CD14-positive monocyte (primary cell): Measurements from ENCODE around the gene NR2E1. TPM values are rescaled to one million over a fixed set of nuclear protein-coding genes. Genes with fewer than 3 reads are reported as not detected.
A peak's percentile ranks its signal among the peaks of the same experiment; 100 is the strongest.

Experiments used
- DNase-seq, 3 donors: peaks; one replicate each; pipeline ENCODE4 v3.0.0-alpha.2; 2011 to 2022
- H2AFZ ChIP-seq: 2 replicates; pipeline ENCODE4 v1.6.0; 2012; ENCODE audit warnings: mild to moderate bottlenecking, low read depth, low read length, inconsistent platforms; ENCODE audit not compliant: insufficient read depth, poor library complexity, severe bottlenecking
- H3K27ac ChIP-seq, 2 donors: 1 replicate in 1 of 2; 2 replicates in 1 of 2; pipeline ENCODE4 v1.5.1; 2012 to 2013; ENCODE audit warnings: low read length in 2 of 2, control low read depth in 1 of 2, inconsistent platforms in 1 of 2, low read depth in 1 of 2, mild to moderate bottlenecking in 1 of 2
- H3K27me3 ChIP-seq, 2 donors: one replicate each; pipeline versions ENCODE4 v1.6.0 to v1.6.1; 2011 to 2013; ENCODE audit warnings: low read length in 2 of 2; ENCODE audit not compliant: control insufficient read depth in 2 of 2, insufficient read depth in 2 of 2
- H3K36me3 ChIP-seq, 2 donors: replicated peaks in 1 of 2; 1 replicate in 1 of 2; 2 replicates in 1 of 2; pipeline versions ENCODE4 v1.5.1 to v1.6.1; 2012 to 2013; ENCODE audit warnings: low read length in 2 of 2, control low read depth in 1 of 2, inconsistent platforms in 1 of 2, mild to moderate bottlenecking in 1 of 2; ENCODE audit not compliant: insufficient read depth in 2 of 2, control insufficient read depth in 1 of 2
- H3K4me1 ChIP-seq, 2 donors: 1 replicate in 1 of 2; 2 replicates in 1 of 2; pipeline versions ENCODE4 v1.5.1 to v1.6.1; 2012 to 2013; ENCODE audit warnings: low read length in 2 of 2, control low read depth in 1 of 2, inconsistent platforms in 1 of 2, mild to moderate bottlenecking in 1 of 2, moderate library complexity in 1 of 2; ENCODE audit not compliant: insufficient read depth in 2 of 2, control insufficient read depth in 1 of 2
- H3K4me2 ChIP-seq: replicated peaks from 2 replicates; pipeline ENCODE3; 2012; ENCODE audit warnings: low read length, moderate library complexity, mild to moderate bottlenecking; ENCODE audit not compliant: poor library complexity, severe bottlenecking; ENCODE audit errors: extremely low read depth
- H3K4me3 ChIP-seq, 3 experiments: fragments of 200-600 bp in 1 of 3; sonication (generic) in 1 of 3; replicated peaks in 1 of 3; 1 replicate in 2 of 3; 2 replicates in 1 of 3; pipeline ENCODE4 v1.5.1; 2011 to 2013; ENCODE audit warnings: low read length in 3 of 3, mild to moderate bottlenecking in 3 of 3, control low read depth in 2 of 3, low read depth in 2 of 3, inconsistent platforms in 1 of 3, moderate library complexity in 1 of 3
- H3K79me2 ChIP-seq: 2 replicates; pipeline ENCODE4 v1.6.0; 2012; ENCODE audit warnings: mild to moderate bottlenecking, control low read depth, inconsistent platforms, low read length, moderate library complexity; ENCODE audit not compliant: insufficient read depth
- H3K9ac ChIP-seq: 2 replicates; pipeline ENCODE4 v1.6.0; 2017; ENCODE audit warnings: low read length, mild to moderate bottlenecking; ENCODE audit not compliant: insufficient read depth, poor library complexity, severe bottlenecking
- H3K9me3 ChIP-seq, 2 donors: replicated peaks in 1 of 2; 1 replicate in 1 of 2; 2 replicates in 1 of 2; pipeline versions ENCODE4 v1.5.1 to v1.6.1; 2012 to 2013; ENCODE audit warnings: low read length in 2 of 2, control low read depth in 1 of 2; ENCODE audit not compliant: control insufficient read depth in 1 of 2, insufficient read depth in 1 of 2
- H4K20me1 ChIP-seq: 2 replicates; pipeline ENCODE4 v1.6.0; 2012; ENCODE audit warnings: mild to moderate bottlenecking, low read length, control low read depth, moderate library complexity; ENCODE audit not compliant: insufficient read depth
- H3K27ac Mint-ChIP-seq, 7 donors: one replicate each; pipeline ENCODE4 v1.8.0; 2020; ENCODE audit warnings: mild to moderate bottlenecking in 7 of 7, mixed read lengths in 7 of 7, moderate library complexity in 6 of 7, inconsistent platforms in 2 of 7
- H3K27me3 Mint-ChIP-seq, 3 donors: one replicate each; pipeline ENCODE4 v1.8.0; 2021 to 2022; ENCODE audit warnings: low read depth in 3 of 3, mild to moderate bottlenecking in 3 of 3, mixed read lengths in 3 of 3, moderate library complexity in 3 of 3, inconsistent platforms in 1 of 3
- H3K36me3 Mint-ChIP-seq, 2 donors: one replicate each; pipeline ENCODE4 v1.8.0; 2020; ENCODE audit warnings: mixed read lengths in 2 of 2, inconsistent platforms in 1 of 2, mild to moderate bottlenecking in 1 of 2
- H3K4me1 Mint-ChIP-seq: one replicate; pipeline ENCODE4 v1.8.0; 2020; ENCODE audit warnings: mild to moderate bottlenecking, mixed read lengths
- H3K4me3 Mint-ChIP-seq, 2 donors: one replicate each; pipeline ENCODE4 v1.8.0; 2020; ENCODE audit warnings: mild to moderate bottlenecking in 2 of 2, mixed read lengths in 2 of 2, moderate library complexity in 1 of 2
- H3K9me3 Mint-ChIP-seq, 7 donors: one replicate each; pipeline ENCODE4 v1.8.0; 2020 to 2022; ENCODE audit warnings: mixed read lengths in 7 of 7, mild to moderate bottlenecking in 6 of 7, moderate library complexity in 6 of 7, inconsistent platforms in 2 of 7
- CTCF ChIP-seq: fragments of 200-600 bp; IDR thresholded peaks from one replicate; pipeline ENCODE4 v1.8.0; 2022; ENCODE audit warnings: antibody characterized with exemption, mild to moderate bottlenecking
- WGBS: methylation state at CpG from one replicate; pipeline ENCODE4 v1.1.5; 2013; ENCODE audit warnings: missing lambda C conversion rate; ENCODE audit not compliant: insufficient coverage; 5-methylcytosine and 5-hydroxymethylcytosine counted together
- intact Hi-C, 2 donors: fragments of 100-400 bp; cut with micrococcal nuclease; formaldehyde crosslinking; loops; one replicate each; pipeline versions ENCODE4 v1.15.0 to v1.15.1; 2023
- polyA plus RNA-seq, 3 donors: library from polyadenylated mRNA; depleted of rRNA in 1 of 3; unstranded in 2 of 3; stranded (reverse) in 1 of 3; fragments of 300-500 nt in 2 of 3; fragments of >200 nt in 1 of 3; fragmentation: Illumina TruSeq in 2 of 3; gene quantifications; 1 replicate in 2 of 3; 2 replicates in 1 of 3; pipeline ENCODE4 v1.2.3, GENCODE V29; 2012 to 2021

The NR2E1 gene
- polyA plus RNA-seq, 3 donors, result not detected

GRCh38 chr6:108164543-108164814 lies 1.3 kb upstream of the NR2E1 start:
- Mint-ChIP-seq H3K4me1 (peaks cover 45% of the 10 kb centered on the region), H3K9me3 (peaks cover 0 to 34% (median 12%) of the 10 kb centered on the region in 7 donors), H3K36me3 (peaks cover 0 to 12% of the 10 kb centered on the region in 2 donors), H3K27me3 (peaks cover 98 to 99% (median 99%) of the 10 kb centered on the region in 3 donors), H3K27ac (peak overlapping the region in 1 of 7 donors; percentile 55), H3K4me3 (peak overlapping the region in 1 of 2 donors; percentile 87)
- Histone ChIP-seq H3K9ac (no peak overlapping the region), H3K27ac (no peak overlapping the region), H3K4me1 (peaks cover 23 to 44% of the 10 kb centered on the region in 2 donors), H3K79me2 (no peaks in the 10 kb centered on the region), H4K20me1 (no peaks in the 10 kb centered on the region), H3K4me2 (no peak overlapping the region), H2AFZ (no peak overlapping the region), H3K4me3 (no peak overlapping the region), H3K9me3 (peaks cover 0 to 79% of the 10 kb centered on the region in 2 donors), H3K27me3 (peaks cover 98 to 99% of the 10 kb centered on the region in 2 donors), H3K36me3 (no peaks in the 10 kb centered on the region)
- WGBS, result 2% methylated on average over 10 of the region's 17 CpGs
- DNase-seq, result no peak
- no peak for TF ChIP-seq CTCF
- intact Hi-C loops, result no loop called here

- Histone ChIP-seq H3K4me2 (no peak overlapping the region), H3K4me3 (no peak overlapping the region), H4K20me1 (no peaks in the 10 kb centered on the region), H3K79me2 (no peaks in the 10 kb centered on the region), H3K4me1 (peaks cover 23 to 45% of the 10 kb centered on the region in 2 donors), H3K27ac (no peak overlapping the region), H3K36me3 (no peaks in the 10 kb centered on the region), H3K27me3 (peaks cover 97 to 99% of the 10 kb centered on the region in 2 donors), H3K9me3 (peaks cover 0 to 77% of the 10 kb centered on the region in 2 donors), H3K9ac (no peak overlapping the region), H2AFZ (no peak overlapping the region)
- peaks cover 45% of the 10 kb centered on the region for H3K4me1 Mint-ChIP-seq
- H3K9me3 Mint-ChIP-seq, result peaks cover 0 to 31% (median 12%) of the 10 kb centered on the region in 7 donors
- DNase-seq, result no peak
- peaks cover 2 to 12% of the 10 kb centered on the region in 2 donors for H3K36me3 Mint-ChIP-seq
- intact Hi-C loops, result no loop called here
- peaks cover 98 to 99% (median 99%) of the 10 kb centered on the region in 3 donors for H3K27me3 Mint-ChIP-seq
- WGBS, result 6% methylated on average over 49 of the region's 69 CpGs
- H3K27ac Mint-ChIP-seq, result no peak overlapping the region
- TF ChIP-seq CTCF, result no peak
- H3K4me3 Mint-ChIP-seq, result peak overlapping the region in 1 of 2 donors; percentile 87
Measured at GRCh38 chr6:108164815-108165706, 761 bp upstream of the NR2E1 start.
